DMS 273 treated with DMSO at 0.1 percent for 48 hours (cell line): ENCODE results near the gene TIGD6.
"Not testable (repeated sequence)": the region's sequence is repeated elsewhere in the genome, so short reads cannot be mapped to it uniquely, and the experiment has no call there.

Experiments
- DNase-seq: peaks from one replicate; lab custom pipeline; 2025; lab: John Stamatoyannopoulos, UW

Gene TIGD6

DNA sequence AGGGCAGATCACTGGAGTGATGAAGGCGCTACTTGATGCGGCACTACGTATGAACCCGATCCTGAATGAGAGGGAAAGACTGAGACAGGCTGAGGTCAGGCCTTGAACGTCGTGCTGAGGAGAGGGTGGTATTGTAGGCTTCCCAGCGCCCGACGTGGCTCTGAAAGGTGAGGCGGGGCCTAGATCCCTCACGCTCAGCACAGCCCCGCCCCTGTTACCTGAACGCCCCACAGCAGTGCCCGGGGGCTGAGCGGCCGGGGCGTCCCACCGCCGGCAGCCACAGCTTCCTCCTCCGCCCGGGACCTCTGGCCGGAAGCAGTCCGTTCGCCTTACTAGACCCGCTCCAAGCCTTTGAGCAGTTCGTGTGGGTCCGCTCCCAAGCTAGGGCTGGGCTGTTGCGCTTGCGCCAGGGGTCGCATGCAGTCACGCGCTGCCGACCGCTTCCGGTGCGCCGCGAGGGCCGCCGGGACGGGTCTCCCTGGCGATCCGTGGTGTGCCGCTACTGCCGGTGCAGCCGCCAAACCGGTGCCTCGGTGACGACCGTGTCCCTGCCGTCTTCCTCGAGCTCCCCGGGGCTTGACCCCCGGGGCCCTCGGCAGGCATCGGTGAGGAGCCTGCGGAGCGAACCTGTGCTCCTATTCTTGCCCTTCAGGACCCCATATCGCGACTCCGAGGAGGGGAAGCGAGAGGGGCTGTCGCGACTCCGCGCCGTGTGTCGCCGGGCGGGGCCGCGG lies at the start of gene TIGD6, which contains the start of gene HMGXB3:
Gene TIGD6, minus strand, starts transcription at position 399 of the 734 bp plus-strand sequence. CDS start 4,306 bp downstream, outside the sequence.
Gene HMGXB3, plus strand, starts transcription at position 484 of the 734 bp plus-strand sequence. CDS start 4,114 bp downstream, outside the sequence.
- DNase-seq, result peak; percentile 84

- no peak for DNase-seq
Observed at GRCh38 chr5:150046031-150046430, 45.6 kb upstream of the TIGD6 start.

GRCh38 chr5:150045549-150045948 lies 45.1 kb upstream of the TIGD6 start:
- no peak for DNase-seq

DNA sequence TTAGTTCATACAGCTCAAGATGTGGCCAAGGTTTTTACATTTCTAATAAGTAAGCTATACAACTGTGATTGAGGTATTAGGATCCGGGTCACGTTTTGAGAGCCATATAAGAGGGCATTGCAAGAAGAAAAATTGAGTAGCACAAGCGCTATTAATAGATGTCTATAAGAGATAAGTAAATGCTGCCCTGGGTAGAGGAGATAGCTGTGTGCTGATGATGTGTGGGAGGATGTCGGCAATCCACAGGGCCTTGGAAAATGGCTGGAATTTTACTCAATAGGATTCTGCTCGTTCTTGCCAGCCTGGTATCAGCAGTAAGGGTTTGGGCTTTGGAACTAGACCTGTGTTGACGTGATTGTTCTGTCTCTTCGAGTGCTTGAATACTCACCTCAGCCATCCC lies 44.3 kb upstream of the TIGD6 start:
- no peak for DNase-seq

DNA sequence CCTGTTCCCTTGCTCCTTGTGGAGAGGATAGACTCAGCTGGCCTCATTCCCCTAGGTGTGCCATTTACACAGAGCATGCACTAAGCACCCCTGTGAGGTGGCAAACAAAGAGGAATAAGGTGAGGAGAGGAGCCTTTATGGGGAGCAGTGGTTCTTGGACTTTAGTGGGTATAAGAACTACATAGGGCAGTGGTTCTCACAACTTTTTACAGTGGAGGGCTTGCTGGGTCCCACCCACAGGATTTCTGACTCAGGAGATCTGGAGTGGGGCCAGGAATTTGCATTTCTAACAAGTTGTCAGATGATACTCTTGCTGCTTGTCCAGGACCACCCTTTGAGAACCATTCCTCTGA lies 43.9 kb upstream of the TIGD6 start:
- DNase-seq, result no peak

DNA sequence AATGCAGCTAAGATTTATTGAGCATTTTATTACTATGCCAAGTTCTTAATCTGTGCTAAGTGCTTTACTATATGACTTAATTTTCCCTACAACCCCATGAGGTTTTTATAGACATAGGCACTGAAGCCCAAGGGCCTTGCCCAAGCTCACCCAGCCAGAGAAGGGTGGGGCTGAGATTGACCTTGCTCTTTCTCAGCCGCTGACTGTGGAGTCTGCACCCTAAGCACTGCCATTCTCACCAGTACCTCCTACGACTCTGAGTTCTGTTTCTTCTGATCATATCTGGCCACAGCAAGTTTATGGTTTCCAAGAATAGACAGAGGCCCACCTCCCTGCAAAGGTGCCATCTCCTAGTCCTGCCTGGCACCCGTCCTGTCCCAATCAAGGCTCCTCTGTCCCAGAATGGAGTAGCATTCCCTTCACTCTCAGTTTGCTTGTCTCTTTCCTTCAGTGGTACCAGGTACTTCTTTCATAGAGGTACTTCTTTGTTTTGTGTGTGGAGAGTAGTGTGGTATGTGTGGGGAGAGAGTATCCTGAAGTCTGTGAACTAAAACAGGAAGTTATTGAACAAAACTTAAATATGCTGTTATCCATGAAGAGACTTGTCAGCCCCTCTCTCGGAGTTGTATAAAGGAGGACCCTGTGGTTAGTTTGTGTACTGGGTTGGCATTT lies 43.3 kb upstream of the TIGD6 start:
- DNase-seq, result no peak

GRCh38 chr5:150042459-150042858 lies 42.0 kb upstream of the TIGD6 start:
- no peak for DNase-seq

- no peak for DNase-seq
Observed at GRCh38 chr5:150038547-150038946, 38.1 kb upstream of the TIGD6 start.

GRCh38 chr5:150036513-150036912 lies 36.1 kb upstream of the TIGD6 start:
- no peak for DNase-seq

- no peak for DNase-seq
Observed at GRCh38 chr5:150035139-150035895, 34.9 kb upstream of the TIGD6 start.

DNA sequence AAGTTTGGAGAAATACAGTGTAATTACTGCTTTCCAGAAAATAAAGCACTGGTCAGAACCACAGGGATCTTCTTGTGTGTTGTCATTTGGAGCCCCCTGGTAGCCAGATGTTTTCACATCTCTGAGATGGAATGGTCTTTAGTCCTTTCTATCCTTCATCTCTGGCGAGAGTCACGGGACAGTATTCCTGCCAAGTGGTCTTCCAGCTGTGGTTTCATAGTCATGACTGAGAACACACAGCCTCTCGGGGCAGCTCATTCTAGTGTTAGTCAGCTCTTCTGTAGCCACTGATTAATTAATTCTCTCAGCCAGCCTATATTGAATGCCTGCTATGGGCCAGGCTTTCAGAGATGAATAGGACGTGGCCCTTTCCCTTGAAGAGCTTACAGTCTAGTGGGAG lies 34.2 kb upstream of the TIGD6 start:
- DNase-seq, result no peak

DNA sequence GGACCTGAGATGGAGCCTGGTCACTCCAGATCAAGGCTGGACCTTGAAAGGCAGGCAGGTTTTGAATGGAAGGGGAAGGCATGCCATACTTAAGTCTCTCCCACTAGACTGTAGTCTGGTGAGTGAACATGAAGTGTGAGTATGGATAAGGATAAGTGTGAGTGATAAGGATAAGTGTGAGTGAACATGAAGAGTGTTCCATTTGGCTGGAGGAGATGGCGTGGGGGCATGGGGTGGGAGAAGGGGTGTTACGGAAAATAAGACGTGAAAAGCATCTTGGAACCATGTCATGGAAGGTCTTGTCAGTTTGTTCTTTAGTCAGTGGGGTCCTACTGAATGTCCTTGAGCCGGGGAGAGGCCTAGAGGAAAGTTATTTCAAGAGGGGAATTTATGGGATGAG lies 32.9 kb upstream of the TIGD6 start:
- DNase-seq, result no peak

GRCh38 chr5:150028047-150028446 lies 27.6 kb upstream of the TIGD6 start:
- DNase-seq, result not testable (repeated sequence)

- DNase-seq, result no peak
Observed at GRCh38 chr5:150026682-150027172, 26.3 kb upstream of the TIGD6 start.

- DNase-seq, result no peak
Observed at GRCh38 chr5:150024346-150024984, 24.0 kb upstream of the TIGD6 start.

- no peak for DNase-seq
Observed at GRCh38 chr5:150023136-150023535, 22.7 kb upstream of the TIGD6 start.

- DNase-seq, result no peak
Observed at GRCh38 chr5:150022681-150023080, 22.2 kb upstream of the TIGD6 start.

DNA sequence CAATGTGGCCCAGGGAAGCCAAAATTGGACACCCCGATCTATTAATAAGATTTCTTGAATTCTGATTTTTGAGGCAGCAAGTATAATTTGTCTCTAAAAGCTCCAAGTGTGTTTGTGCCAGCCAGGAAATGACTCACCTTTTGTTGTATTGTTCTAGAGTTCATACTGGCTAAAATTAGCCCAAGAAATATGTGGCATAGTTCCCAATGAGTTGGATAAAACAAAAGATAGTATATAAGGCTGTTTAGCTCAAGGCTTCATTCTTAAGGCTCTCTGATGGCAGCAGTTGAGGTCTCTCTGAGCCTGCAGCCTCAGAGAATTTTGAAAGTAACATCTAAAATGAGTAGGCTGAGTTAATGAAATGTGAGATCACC lies 21.7 kb upstream of the TIGD6 start:
- no peak for DNase-seq

DNA sequence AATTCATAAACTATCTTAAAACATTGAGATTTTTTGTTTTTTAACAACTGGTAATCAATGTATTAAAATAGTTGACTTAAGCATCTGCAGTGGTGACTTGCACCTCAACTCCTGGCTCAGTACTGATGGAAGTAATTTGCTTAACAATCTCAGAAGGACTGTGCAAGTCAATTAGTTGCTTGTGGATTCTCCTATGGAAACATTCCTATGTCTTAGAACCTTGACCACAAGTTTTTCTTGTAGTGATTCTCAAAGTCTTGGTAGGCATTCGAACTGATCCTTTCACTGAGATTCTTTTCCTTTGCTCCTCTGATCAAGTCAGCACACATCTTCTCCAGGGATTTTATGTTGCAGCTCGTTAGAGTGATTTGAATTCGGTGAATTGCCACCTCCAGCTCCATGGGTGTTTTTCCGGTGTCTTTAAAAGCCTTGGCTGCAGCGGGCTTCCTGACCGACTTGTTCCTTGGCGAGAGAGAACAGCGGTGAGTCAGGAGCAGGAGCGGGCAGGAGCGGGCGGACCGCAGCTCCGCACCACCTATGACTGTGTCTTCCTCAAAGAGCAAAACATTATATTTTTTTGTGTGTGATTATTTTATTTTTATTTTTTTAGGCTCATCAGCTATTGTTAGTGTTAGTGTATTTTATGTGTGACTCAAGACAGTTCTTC lies 21.2 kb upstream of the TIGD6 start:
- no peak for DNase-seq

DNA sequence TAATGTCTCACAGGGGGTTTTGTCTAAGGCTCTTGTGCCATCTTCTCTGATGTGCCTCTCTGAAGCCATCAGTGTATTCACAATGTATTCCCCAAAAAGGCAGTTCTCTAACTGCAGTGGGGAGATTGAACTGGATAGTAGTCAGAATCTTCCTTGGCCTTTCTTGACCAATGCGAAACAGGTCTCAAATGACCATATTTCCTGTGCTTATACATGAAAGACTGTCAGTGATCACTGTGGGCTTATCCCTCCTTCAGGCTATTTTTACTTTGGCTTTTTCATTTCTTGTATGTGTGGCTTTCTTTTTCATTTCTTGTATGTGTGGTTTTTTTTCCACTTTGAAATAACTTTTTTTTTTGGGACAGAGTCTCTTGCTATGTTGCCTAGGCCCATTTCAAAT lies 19.8 kb upstream of the TIGD6 start:
- no peak for DNase-seq

DNA sequence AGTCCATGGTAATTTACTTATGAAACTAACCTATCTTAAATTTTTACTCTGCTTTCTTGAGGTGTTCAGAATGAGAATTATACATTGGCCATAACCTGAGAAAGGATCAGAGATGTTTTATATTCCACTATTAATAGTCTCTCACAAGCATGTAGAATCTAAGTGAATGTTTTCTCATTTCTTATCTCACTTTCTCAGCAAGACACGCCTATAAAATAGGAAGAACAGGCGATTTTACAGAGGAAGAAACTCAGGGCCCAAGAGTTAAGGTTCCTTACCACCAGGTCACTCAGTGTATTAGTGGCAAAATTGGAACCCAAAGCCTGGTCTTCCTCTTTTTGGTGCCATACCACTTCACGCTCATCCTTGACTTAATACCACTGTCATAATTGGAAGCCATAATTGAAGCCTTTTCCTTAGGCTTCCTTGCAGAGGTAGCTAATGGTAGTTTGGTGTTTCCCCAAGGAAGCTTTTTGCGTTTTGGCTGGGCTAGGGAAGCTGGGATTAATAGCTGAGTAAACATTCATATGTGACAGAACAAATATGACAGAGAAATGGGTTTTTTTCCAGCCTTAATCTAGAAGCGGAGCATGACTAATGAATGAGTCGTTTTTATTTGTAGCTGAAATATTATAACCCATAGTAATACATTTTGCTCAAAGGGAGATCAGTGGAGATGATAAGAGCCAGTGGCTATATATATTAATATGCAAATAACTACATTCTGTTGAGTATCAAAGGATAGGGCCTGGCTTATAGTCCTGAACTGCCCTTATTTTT lies 17.0 kb upstream of the TIGD6 start:
- DNase-seq, result no peak
